K562 (cell line): ENCODE data around the gene RAB13. TPM values are rescaled to one million over a fixed set of nuclear protein-coding genes. Genes with fewer than 3 reads are reported as not detected.

Experiments
- ATAC-seq: fragments of 200-7000 bp; cut with Tn5 transposase; 3 replicates; pipeline ENCODE4 v1.9.1; 2020; ENCODE audit warnings: moderate library complexity
- BruUV-seq: library from RNA; stranded (reverse); fragments of 400-500 nt; replicated peaks from 2 replicates; lab custom pipeline; 2021; lab: Mats Ljungman, UMichigan
- CTCF ChIA-PET: fragments of 300-600 bp; formaldehyde crosslinking; extraction: SDS; loops from one replicate; lab custom pipeline; 2021; ENCODE audit warnings: low intra/inter-chr PET ratio; lab: Yijun Ruan, JAX
- POLR2A ChIA-PET: fragments of 300-600, 350-650 bp; sonication (Branson Sonifier 250); formaldehyde crosslinking; extraction: SDS; loops from one replicate; lab custom pipeline; 2021; ENCODE audit warnings: antibody characterized with exemption, inconsistent platforms; lab: Yijun Ruan, JAX
- DNase-seq, 4 experiments: peaks; one replicate each; pipeline versions ENCODE4 v3.0.0 to v3.0.0-alpha.2; 2011 to 2018; ENCODE audit warnings: low spot score in 3 of 4, mixed read lengths in 3 of 4; ENCODE audit errors: extremely low read depth in 1 of 4
- FAIRE-seq: peaks from 2 replicates; lab custom pipeline; 2011; peaks lifted over from hg19 to GRCh38; lab: Jason Lieb, UNC
- H2AFZ ChIP-seq: 2 replicates; pipeline ENCODE4 v1.6.0; 2011; ENCODE audit warnings: low read depth, low read length, control low read depth, inconsistent platforms
- H3K27ac ChIP-seq: fragments of 200-600 bp; 3 replicates; pipeline ENCODE4 v1.8.0; 2011; ENCODE audit warnings: low read depth, mild to moderate bottlenecking, control low read depth, inconsistent platforms, low read length, moderate library complexity, mixed read lengths; ENCODE audit errors: extremely low read depth
- H3K27me3 ChIP-seq, 2 experiments: fragments of 300-600 bp in 1 of 2; 2 replicates in 1 of 2; 3 replicates in 1 of 2; pipeline versions ENCODE4 v1.6.0 to v1.8.0; 2011; ENCODE audit warnings: inconsistent platforms in 2 of 2, low read length in 2 of 2, mild to moderate bottlenecking in 1 of 2, mixed read lengths in 1 of 2, moderate library complexity in 1 of 2; ENCODE audit not compliant: control insufficient read depth in 2 of 2, insufficient read depth in 2 of 2
- H3K36me3 ChIP-seq: fragments of 300-600 bp; 3 replicates; pipeline ENCODE4 v1.8.0; 2011; ENCODE audit warnings: mild to moderate bottlenecking, low read length, inconsistent platforms; ENCODE audit not compliant: control insufficient read depth, insufficient read depth
- H3K4me1 ChIP-seq, 2 experiments: fragments of 200-600 bp in 1 of 2; replicated peaks in 1 of 2; 2 replicates in 1 of 2; 3 replicates in 1 of 2; pipeline versions ENCODE4 v1.5.1 to v1.8.0; 2011; ENCODE audit warnings: inconsistent platforms in 2 of 2, low read length in 2 of 2, mild to moderate bottlenecking in 1 of 2, mixed read lengths in 1 of 2, moderate library complexity in 1 of 2; ENCODE audit not compliant: control insufficient read depth in 2 of 2, insufficient read depth in 2 of 2
- H3K4me2 ChIP-seq: 2 replicates; pipeline ENCODE4 v1.6.1; 2011; ENCODE audit warnings: low read length, control low read depth, inconsistent platforms, mixed read lengths; ENCODE audit not compliant: insufficient read depth
- H3K4me3 ChIP-seq: fragments of 200-600 bp; sonication (generic), shearing (Covaris generic); 2 replicates; pipeline ENCODE4 v1.5.1; 2016; ENCODE audit warnings: control low read depth, inconsistent platforms
- H3K79me2 ChIP-seq: fragments of 200-600 bp; 3 replicates; pipeline ENCODE4 v1.8.0; 2011; ENCODE audit warnings: low read length, inconsistent platforms; ENCODE audit not compliant: control insufficient read depth, insufficient read depth
- H3K9ac ChIP-seq, 2 experiments: 2 replicates each; pipeline versions ENCODE4 v1.6.0 to v1.6.1; 2011; ENCODE audit warnings: low read depth in 2 of 2, low read length in 2 of 2, control low read depth in 1 of 2, inconsistent platforms in 1 of 2, mild to moderate bottlenecking in 1 of 2, mixed read lengths in 1 of 2; ENCODE audit not compliant: insufficient read depth in 1 of 2
- H3K9me1 ChIP-seq: one replicate; pipeline ENCODE4 v1.6.0; 2011; ENCODE audit warnings: inconsistent platforms, mild to moderate bottlenecking, low read length, moderate library complexity; ENCODE audit not compliant: control insufficient read depth, insufficient read depth
- H3K9me3 ChIP-seq: replicated peaks from 2 replicates; pipeline ENCODE4 v1.5.1; 2011; ENCODE audit warnings: low read depth, low read length, inconsistent platforms; ENCODE audit not compliant: control insufficient read depth, insufficient read depth
- H4K20me1 ChIP-seq: replicated peaks from 2 replicates; pipeline ENCODE4 v1.6.1; 2011; ENCODE audit warnings: low read length, inconsistent platforms, mixed read lengths; ENCODE audit not compliant: control insufficient read depth, insufficient read depth
- CHD1 ChIP-seq: fragments of 200-600 bp; sonication (generic); IDR thresholded peaks from one replicate; pipeline ENCODE4 v1.6.1; 2012; ENCODE audit warnings: mild to moderate bottlenecking, moderate library complexity, low read length, inconsistent platforms
- CREM ChIP-seq: IDR thresholded peaks from 2 replicates; pipeline ENCODE4 v1.6.1; 2014; ENCODE audit warnings: antibody characterized with exemption, low read depth
- CTBP1 ChIP-seq: fragments of 450-650 bp; IDR thresholded peaks from 2 replicates; pipeline ENCODE4 v1.6.1; 2016; ENCODE audit warnings: borderline replicate concordance
- HDAC2 ChIP-seq: fragments of 450-650 bp; IDR thresholded peaks from 2 replicates; pipeline ENCODE4 v1.6.1; 2016; ENCODE audit warnings: mild to moderate bottlenecking
- KHSRP ChIP-seq: fragments of 450-650 bp; IDR thresholded peaks from 2 replicates; pipeline ENCODE4 v1.6.1; 2017
- KLF1 ChIP-seq: fragments of 450-650 bp; IDR thresholded peaks from 2 replicates; pipeline ENCODE4 v1.6.1; 2016; ENCODE audit warnings: missing genetic modification characterization, missing compliant biosample characterization
- RAD51 ChIP-seq: fragments of 450-650 bp; IDR thresholded peaks from 2 replicates; pipeline ENCODE4 v1.7.1; 2016; ENCODE audit warnings: low read depth, mild to moderate bottlenecking, borderline replicate concordance
- RBM15 ChIP-seq: fragments of 200-400 bp; formaldehyde crosslinking; IDR thresholded peaks from 2 replicates; pipeline ENCODE4 v1.6.1; 2018; ENCODE audit warnings: mild to moderate bottlenecking, low read length, moderate library complexity; ENCODE audit not compliant: insufficient read depth
- SMARCE1 ChIP-seq: fragments of 450-650 bp; IDR thresholded peaks from 2 replicates; pipeline ENCODE4 v1.7.1; 2016; ENCODE audit warnings: mild to moderate bottlenecking
- TGIF2 ChIP-seq: sonication (generic); formaldehyde crosslinking; IDR thresholded peaks from 2 replicates; pipeline ENCODE4 v1.8.1; 2022; ENCODE audit warnings: mild to moderate bottlenecking, missing genetic modification reagents, moderate library complexity
- VEZF1 ChIP-seq: fragments of 200-800 bp; sonication (Bioruptor generic); IDR thresholded peaks from 2 replicates; pipeline ENCODE4 v1.6.1; 2017; ENCODE audit warnings: missing genetic modification characterization, missing compliant biosample characterization
- ZNF407 ChIP-seq: fragments of 450-650 bp; IDR thresholded peaks from 2 replicates; pipeline ENCODE4 v1.6.1; 2016; ENCODE audit warnings: low read depth
- WGBS: fragments of 100-300 bp; shearing (Covaris generic); methylation state at CpG from one replicate; pipeline ENCODE4 v1.1.6; 2016; ENCODE audit warnings: low coverage, mixed read lengths; ENCODE audit not compliant: insufficient coverage; ENCODE audit errors: missing lambda C conversion rate; 5-methylcytosine and 5-hydroxymethylcytosine counted together
- in situ Hi-C: fragments of 300-500 bp; cut with MboI; formaldehyde crosslinking; loops from 4 replicates; pipeline ENCODE4 v1.15.0; 2018; ENCODE audit warnings: inconsistent platforms, mixed read lengths
- intact Hi-C: fragments of 100-400 bp; cut with micrococcal nuclease; formaldehyde crosslinking; loops from 2 replicates; pipeline ENCODE4 v1.14.2; 2022
- polyA plus RNA-seq, 8 experiments: library from polyadenylated mRNA; depleted of rRNA in 4 of 8; stranded (reverse) in 5 of 8; unstranded in 3 of 8; fragments of >200 nt; fragmentation: Nextera tagmentation in 2 of 8; fragmentation: Illumina TruSeq in 1 of 8; extraction: Ambion mirVana in 2 of 8; extraction: Trizol in 1 of 8; gene quantifications; 2 replicates each; pipeline versions ENCODE4 v1.2.1 to v1.2.3, GENCODE V29; 2011 to 2014; ENCODE audit warnings: inconsistent platforms in 1 of 8, missing spikeins in 1 of 8
- total RNA-seq, 7 experiments: library from RNA; depleted of rRNA in 6 of 7; stranded (reverse); fragments of >200 nt in 6 of 7; fragmentation: Illumina TruSeq in 2 of 7; extraction: Trizol in 2 of 7; gene quantifications; 2 replicates each; pipeline versions ENCODE4 v1.2.1 to v1.2.3, GENCODE V29; 2011 to 2021; ENCODE audit warnings: low replicate concordance in 1 of 7

RAB13 gene
- total and polyA plus RNA-seq, 9 of the 15 experiments (the other 6 are each of a cell fraction or from before 2014, with no cell fraction given) = 22.3 to 100 (median 39.8) TPM

- POLR2A ChIA-PET = interaction anchor here (0.6 to 4.4 kb wide), 58 partner anchors 10 to 496 kb away, joined by 3 to 104 read pairs (median 5); partner anchors contain the start of genes CREB3L4, CRTC2, DENND4B and GATAD2B
- Histone ChIP-seq H3K36me3 (peaks cover 43% of the 10 kb centered on the region), H3K79me2 (peaks cover 27% of the 10 kb centered on the region), H3K4me1 (peaks cover 4 to 11% of the 10 kb centered on the region in 2 experiments; a peak in 2 of 5 replicates), H3K4me3 (peak overlapping the region; percentile 81), H3K4me2 (peak overlapping the region; percentile 98), H3K9me1 (no peaks in the 10 kb centered on the region), H3K9ac (peak overlapping the region; percentile 97), H3K27ac (peak overlapping the region; percentile 98), H3K27me3 (no peaks in the 10 kb centered on the region), H3K9me3 (no peaks in the 10 kb centered on the region), H2AFZ (0 out of 2 replicates have a peak overlapping the region, but pooled peaks have one; percentile 98), H4K20me1 (no peaks in the 10 kb centered on the region; the same call in 1 of the 2 replicates)
- DNase-seq = no peak
- intact Hi-C loops = loop anchor here (5.0 kb wide), 1 partner anchor 191 kb away; no protein-coding TSS in a partner anchor
- WGBS = under 1% methylated on average over 8 of the region's 9 CpGs
- CTCF ChIA-PET = interaction anchor here (0.6 kb wide), 1 partner anchor 275 kb away, joined by 7 read pairs; no protein-coding TSS in a partner anchor
- TSS peak; percentile 84 for BruUV-seq
- FAIRE-seq = no peak
- no peak for ATAC-seq
- in situ Hi-C loops = no loop called here
- no peak for TF ChIP-seq CTBP1
- TF ChIP-seq CHD1 = peak; percentile 97
- TF ChIP-seq KLF1 = no peak
- TF ChIP-seq VEZF1 = no peak
- TF ChIP-seq SMARCE1 = 0 out of 2 replicates have a peak, but pooled peaks have one; percentile 11
- no peak for TF ChIP-seq RAD51
- 0 out of 2 replicates have a peak, but pooled peaks have one; percentile 31 for TF ChIP-seq KHSRP
- no peak for TF ChIP-seq HDAC2
- peak; percentile 73; the same call in 1 of the 2 replicates for TF ChIP-seq TGIF2 (CRISPR knock-in tag)
- no peak for TF ChIP-seq CREM
- TF ChIP-seq RBM15 = no peak
- 0 out of 2 replicates have a peak, but pooled peaks have one; percentile 23 for TF ChIP-seq ZNF407
Measured at GRCh38 chr1:153991151-153991630, 5.1 kb upstream of the RAB13 start.
